Astrocyte (in vitro differentiated cells and primary cell): ENCODE results near the gene RIPOR2.

ENCODE experiments used
- EZH2 ChIP-seq: IDR thresholded peaks from 2 replicates; pipeline ENCODE4 v1.6.1; 2012; ENCODE audit warnings: mild to moderate bottlenecking, low read length, inconsistent platforms; ENCODE audit not compliant: insufficient read depth
- TF ChIP-seq, protein P1 (sequence below): IDR thresholded peaks from 2 replicates; pipeline ENCODE4 v1.5.1; 2011; ENCODE audit warnings: low read depth, mild to moderate bottlenecking, inconsistent platforms, low read length, moderate library complexity; ENCODE audit not compliant: insufficient read depth

- TF ChIP-seq, protein P1, sequence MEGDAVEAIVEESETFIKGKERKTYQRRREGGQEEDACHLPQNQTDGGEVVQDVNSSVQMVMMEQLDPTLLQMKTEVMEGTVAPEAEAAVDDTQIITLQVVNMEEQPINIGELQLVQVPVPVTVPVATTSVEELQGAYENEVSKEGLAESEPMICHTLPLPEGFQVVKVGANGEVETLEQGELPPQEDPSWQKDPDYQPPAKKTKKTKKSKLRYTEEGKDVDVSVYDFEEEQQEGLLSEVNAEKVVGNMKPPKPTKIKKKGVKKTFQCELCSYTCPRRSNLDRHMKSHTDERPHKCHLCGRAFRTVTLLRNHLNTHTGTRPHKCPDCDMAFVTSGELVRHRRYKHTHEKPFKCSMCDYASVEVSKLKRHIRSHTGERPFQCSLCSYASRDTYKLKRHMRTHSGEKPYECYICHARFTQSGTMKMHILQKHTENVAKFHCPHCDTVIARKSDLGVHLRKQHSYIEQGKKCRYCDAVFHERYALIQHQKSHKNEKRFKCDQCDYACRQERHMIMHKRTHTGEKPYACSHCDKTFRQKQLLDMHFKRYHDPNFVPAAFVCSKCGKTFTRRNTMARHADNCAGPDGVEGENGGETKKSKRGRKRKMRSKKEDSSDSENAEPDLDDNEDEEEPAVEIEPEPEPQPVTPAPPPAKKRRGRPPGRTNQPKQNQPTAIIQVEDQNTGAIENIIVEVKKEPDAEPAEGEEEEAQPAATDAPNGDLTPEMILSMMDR = no peak
- no peak for TF ChIP-seq EZH2
Measured at GRCh38 chr6:24883618-24884017, 52.1 kb downstream of the RIPOR2 start.
